SU-DHL-6 (cell line): ENCODE results near the gene TMEM178B.

Source experiments
- H2AFZ ChIP-seq: fragments of 200-600 bp; sonication (generic); 2 replicates; pipeline ENCODE4 v1.6.1; 2014; ENCODE audit warnings: low read depth, mild to moderate bottlenecking, moderate library complexity, mixed read lengths, antibody characterized with exemption, low read length; ENCODE audit not compliant: severe bottlenecking
- H3F3A ChIP-seq: fragments of 200-600 bp; shearing (Covaris generic); 2 replicates; pipeline ENCODE4 v1.6.0; 2016; ENCODE audit warnings: antibody characterized with exemption, mild to moderate bottlenecking; ENCODE audit not compliant: insufficient read depth
- H3K27ac ChIP-seq: fragments of 200-600 bp; sonication (generic); 2 replicates; pipeline ENCODE4 v1.5.1; 2016; ENCODE audit warnings: low read depth, mild to moderate bottlenecking, low read length, moderate library complexity, mixed read lengths
- H3K27me3 ChIP-seq: fragments of 200-600 bp; sonication (generic), shearing (Covaris generic); 2 replicates; pipeline ENCODE4 v1.6.0; 2014; ENCODE audit warnings: mild to moderate bottlenecking, low read length
- H3K36me3 ChIP-seq: fragments of 200-600 bp; sonication (generic); 2 replicates; pipeline ENCODE4 v1.6.1; 2014; ENCODE audit warnings: mild to moderate bottlenecking, low read length, mixed read lengths
- H3K4me2 ChIP-seq: fragments of 300-600, 200-600 bp; shearing (Covaris generic), sonication (generic); 2 replicates; pipeline ENCODE4 v1.6.0; 2014; ENCODE audit warnings: low read length, low read depth, mild to moderate bottlenecking; ENCODE audit not compliant: poor library complexity, severe bottlenecking
- H3K4me3 ChIP-seq: fragments of 200-600 bp; sonication (generic); 2 replicates; pipeline ENCODE4 v1.5.1; 2014; ENCODE audit warnings: antibody characterized with exemption, low read length, mild to moderate bottlenecking, mixed read lengths; ENCODE audit not compliant: insufficient read depth, poor library complexity, severe bottlenecking
- H3K79me2 ChIP-seq: fragments of 200-600 bp; sonication (generic); 2 replicates; pipeline ENCODE4 v1.6.1; 2014; ENCODE audit warnings: mild to moderate bottlenecking, low read length, moderate library complexity; ENCODE audit not compliant: insufficient read depth
- H3K9ac ChIP-seq: fragments of 200-600 bp; sonication (generic); 2 replicates; pipeline ENCODE4 v1.7.0; 2014; ENCODE audit warnings: mild to moderate bottlenecking, low read length
- H3K9me2 ChIP-seq: fragments of 200-600 bp; sonication (generic); replicated peaks from 2 replicates; pipeline ENCODE4 v1.6.1; 2014; ENCODE audit warnings: low read length; ENCODE audit not compliant: insufficient read depth
- H3K9me3 ChIP-seq: fragments of 200-600 bp; sonication (generic); 2 replicates; pipeline ENCODE4 v1.6.1; 2014; ENCODE audit warnings: low read length, mixed read lengths; ENCODE audit not compliant: insufficient read depth
- H4K20me1 ChIP-seq: fragments of 200-600 bp; sonication (generic); 2 replicates; pipeline ENCODE4 v1.6.1; 2014; ENCODE audit warnings: low read depth, mild to moderate bottlenecking, antibody characterized with exemption, low read length, moderate library complexity, mixed read lengths
- EZH2phosphoT487 ChIP-seq: fragments of 200-600 bp; sonication (generic), shearing (Covaris generic); conservative IDR thresholded peaks from 2 replicates; pipeline ENCODE4 v1.6.1; 2018; ENCODE audit warnings: mild to moderate bottlenecking, antibody characterized with exemption, low read length, moderate library complexity, mixed read lengths
- TF ChIP-seq, protein P1 (sequence below): fragments of 200-600 bp; sonication (generic); IDR thresholded peaks from one replicate; pipeline ENCODE4 v1.5.1; 2017; ENCODE audit warnings: antibody characterized with exemption, mild to moderate bottlenecking, low read length, moderate library complexity; ENCODE audit not compliant: insufficient read depth, poor library complexity, severe bottlenecking

TMEM178B gene

DNA sequence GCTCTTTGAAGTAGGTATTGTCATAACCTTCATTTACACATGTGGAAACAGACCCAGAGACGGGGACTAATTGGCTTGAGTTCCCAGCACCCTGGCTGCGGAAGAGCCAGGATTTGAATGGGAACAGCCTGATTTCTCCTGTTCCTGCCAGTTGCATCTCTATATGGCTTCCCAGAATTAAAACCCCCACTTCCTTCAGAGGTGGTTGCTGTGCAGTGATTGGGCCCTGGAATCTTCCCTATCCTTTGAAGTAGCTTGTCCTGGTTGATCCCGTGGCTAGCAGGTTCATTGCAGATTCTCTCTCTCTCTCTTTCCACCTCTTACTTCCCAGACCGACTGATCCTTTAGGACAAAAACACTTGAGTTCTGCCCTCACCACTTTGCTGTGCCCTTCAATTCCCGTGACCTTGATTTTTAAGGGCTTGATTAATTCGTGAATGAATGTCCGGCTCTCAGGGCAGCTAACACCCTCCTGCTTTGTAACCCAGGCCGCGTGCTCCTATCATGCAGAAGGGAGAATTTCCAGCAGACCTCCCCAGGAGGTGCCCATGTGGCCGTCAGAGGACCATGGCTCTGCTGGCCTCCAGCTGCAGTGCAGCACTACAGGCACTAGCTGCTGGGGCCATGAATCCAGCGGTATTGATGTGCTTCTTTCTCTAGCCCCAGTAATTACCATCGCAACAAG, 356.7 kb downstream of the TMEM178B start:
- Histone ChIP-seq H3K9me2 (no peaks in the 10 kb centered on the region), H3K9ac (no peak overlapping the region), H3K79me2 (no peaks in the 10 kb centered on the region), H3F3A (no peaks in the 10 kb centered on the region), H3K9me3 (no peaks in the 10 kb centered on the region), H3K27me3 (no peaks in the 10 kb centered on the region), H3K27ac (no peak overlapping the region), H3K36me3 (no peaks in the 10 kb centered on the region), H3K4me3 (no peak overlapping the region), H2AFZ (no peak overlapping the region), H4K20me1 (no peaks in the 10 kb centered on the region), H3K4me2 (no peak overlapping the region)
- TF ChIP-seq, protein P1, sequence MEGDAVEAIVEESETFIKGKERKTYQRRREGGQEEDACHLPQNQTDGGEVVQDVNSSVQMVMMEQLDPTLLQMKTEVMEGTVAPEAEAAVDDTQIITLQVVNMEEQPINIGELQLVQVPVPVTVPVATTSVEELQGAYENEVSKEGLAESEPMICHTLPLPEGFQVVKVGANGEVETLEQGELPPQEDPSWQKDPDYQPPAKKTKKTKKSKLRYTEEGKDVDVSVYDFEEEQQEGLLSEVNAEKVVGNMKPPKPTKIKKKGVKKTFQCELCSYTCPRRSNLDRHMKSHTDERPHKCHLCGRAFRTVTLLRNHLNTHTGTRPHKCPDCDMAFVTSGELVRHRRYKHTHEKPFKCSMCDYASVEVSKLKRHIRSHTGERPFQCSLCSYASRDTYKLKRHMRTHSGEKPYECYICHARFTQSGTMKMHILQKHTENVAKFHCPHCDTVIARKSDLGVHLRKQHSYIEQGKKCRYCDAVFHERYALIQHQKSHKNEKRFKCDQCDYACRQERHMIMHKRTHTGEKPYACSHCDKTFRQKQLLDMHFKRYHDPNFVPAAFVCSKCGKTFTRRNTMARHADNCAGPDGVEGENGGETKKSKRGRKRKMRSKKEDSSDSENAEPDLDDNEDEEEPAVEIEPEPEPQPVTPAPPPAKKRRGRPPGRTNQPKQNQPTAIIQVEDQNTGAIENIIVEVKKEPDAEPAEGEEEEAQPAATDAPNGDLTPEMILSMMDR = no peak

- Histone ChIP-seq H3K27me3 (no peaks in the 10 kb centered on the region), H3K9me2 (no peaks in the 10 kb centered on the region), H3K27ac (no peak overlapping the region), H3K9ac (no peak overlapping the region), H3K36me3 (no peaks in the 10 kb centered on the region), H2AFZ (no peak overlapping the region), H3F3A (no peaks in the 10 kb centered on the region), H3K9me3 (no peaks in the 10 kb centered on the region), H3K4me2 (no peak overlapping the region), H3K4me3 (no peak overlapping the region), H3K79me2 (no peaks in the 10 kb centered on the region), H4K20me1 (no peaks in the 10 kb centered on the region)
- TF ChIP-seq, protein P1 = no peak
- TF ChIP-seq EZH2phosphoT487 = no peak
Measured at GRCh38 chr7:141431140-141431479, 357.2 kb downstream of the TMEM178B start.

GRCh38 chr7:141431711-141432110, 357.8 kb downstream of the TMEM178B start:
- Histone ChIP-seq H3K9ac (no peak overlapping the region), H3K4me3 (no peak overlapping the region), H4K20me1 (no peaks in the 10 kb centered on the region), H3K36me3 (no peaks in the 10 kb centered on the region), H3F3A (no peaks in the 10 kb centered on the region), H3K27me3 (no peaks in the 10 kb centered on the region), H3K9me3 (no peaks in the 10 kb centered on the region), H2AFZ (no peak overlapping the region), H3K9me2 (no peaks in the 10 kb centered on the region), H3K27ac (no peak overlapping the region), H3K79me2 (no peaks in the 10 kb centered on the region), H3K4me2 (no peak overlapping the region)
- TF ChIP-seq EZH2phosphoT487 = no peak
- TF ChIP-seq, protein P1 = no peak
